Skeletal muscle cell (primary cell): Measurements from ENCODE around the gene PSMB8.
"Not testable (repeated sequence)": the region's sequence is repeated elsewhere in the genome, so short reads cannot be mapped to it uniquely, and the experiment has no call there.

Source experiments
- DNase-seq: peaks from one replicate; pipeline ENCODE4 v3.0.0-alpha.2; 2010; ENCODE audit warnings: low read depth
- H3K4me3 ChIP-seq: 2 replicates; pipeline ENCODE4 v1.5.1; 2011; ENCODE audit warnings: low read depth, mild to moderate bottlenecking, control low read depth, low read length, moderate library complexity

PSMB8 gene

DNA sequence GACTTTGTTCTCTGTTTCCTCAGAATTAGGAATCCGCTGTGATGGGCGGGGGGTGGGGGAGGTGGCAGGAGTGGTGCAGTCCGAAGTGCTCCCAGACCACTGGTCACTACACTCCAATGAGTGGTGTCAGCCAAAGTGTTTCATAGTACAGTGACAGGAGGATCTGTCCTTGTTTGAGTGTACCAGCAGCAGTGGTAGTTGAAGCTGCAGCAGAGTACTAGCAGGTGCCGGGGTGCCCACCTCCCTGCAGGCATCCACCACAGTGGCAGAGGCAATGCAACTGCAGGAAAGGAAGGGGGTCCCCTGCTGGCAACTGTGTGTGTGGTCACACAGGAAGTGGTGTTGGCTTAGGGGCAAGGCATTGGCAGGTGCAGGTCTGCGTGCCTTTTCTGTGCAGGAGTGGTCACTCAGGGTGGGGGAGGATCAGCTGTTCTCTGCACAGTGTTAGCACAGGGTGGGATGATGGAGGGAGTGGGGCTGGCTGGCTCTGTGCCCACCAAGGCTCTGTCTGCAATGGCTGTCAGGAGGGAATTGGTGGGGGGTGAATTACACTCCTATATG lies 36.7 kb downstream of the PSMB8 start:
- no peak for DNase-seq
- H3K4me3 ChIP-seq: no peak overlapping the region

DNA sequence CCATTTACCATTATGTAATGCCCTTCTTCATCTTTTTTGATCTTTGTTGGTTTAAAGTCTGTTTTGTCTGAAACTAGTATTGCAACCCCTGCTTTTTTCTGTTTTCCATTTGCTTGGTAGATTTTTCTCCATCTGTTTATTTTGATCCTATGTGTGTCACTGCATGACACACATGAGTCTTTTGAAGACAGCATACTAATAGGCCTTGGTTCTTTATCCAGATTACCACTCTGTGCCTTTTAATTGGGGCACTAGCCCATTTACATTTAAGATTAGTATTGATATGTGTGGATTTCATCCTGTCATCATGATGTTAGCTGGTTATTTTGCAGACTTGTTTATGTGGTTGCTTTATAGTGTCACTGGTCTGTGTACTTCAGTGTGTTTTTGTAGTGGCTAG lies 38.4 kb downstream of the PSMB8 start:
- DNase-seq, H3K4me3 ChIP-seq: not testable (repeated sequence)

GRCh38 chr6:32803416-32803815 lies 40.4 kb downstream of the PSMB8 start:
- H3K4me3 ChIP-seq: no peak overlapping the region
- DNase-seq: no peak

- no peak overlapping the region for H3K4me3 ChIP-seq
- DNase-seq: no peak
Observed at GRCh38 chr6:32799740-32800139, 44.1 kb downstream of the PSMB8 start.

GRCh38 chr6:32799168-32799567 lies 44.7 kb downstream of the PSMB8 start:
- H3K4me3 ChIP-seq: no peak overlapping the region
- no peak for DNase-seq

DNA sequence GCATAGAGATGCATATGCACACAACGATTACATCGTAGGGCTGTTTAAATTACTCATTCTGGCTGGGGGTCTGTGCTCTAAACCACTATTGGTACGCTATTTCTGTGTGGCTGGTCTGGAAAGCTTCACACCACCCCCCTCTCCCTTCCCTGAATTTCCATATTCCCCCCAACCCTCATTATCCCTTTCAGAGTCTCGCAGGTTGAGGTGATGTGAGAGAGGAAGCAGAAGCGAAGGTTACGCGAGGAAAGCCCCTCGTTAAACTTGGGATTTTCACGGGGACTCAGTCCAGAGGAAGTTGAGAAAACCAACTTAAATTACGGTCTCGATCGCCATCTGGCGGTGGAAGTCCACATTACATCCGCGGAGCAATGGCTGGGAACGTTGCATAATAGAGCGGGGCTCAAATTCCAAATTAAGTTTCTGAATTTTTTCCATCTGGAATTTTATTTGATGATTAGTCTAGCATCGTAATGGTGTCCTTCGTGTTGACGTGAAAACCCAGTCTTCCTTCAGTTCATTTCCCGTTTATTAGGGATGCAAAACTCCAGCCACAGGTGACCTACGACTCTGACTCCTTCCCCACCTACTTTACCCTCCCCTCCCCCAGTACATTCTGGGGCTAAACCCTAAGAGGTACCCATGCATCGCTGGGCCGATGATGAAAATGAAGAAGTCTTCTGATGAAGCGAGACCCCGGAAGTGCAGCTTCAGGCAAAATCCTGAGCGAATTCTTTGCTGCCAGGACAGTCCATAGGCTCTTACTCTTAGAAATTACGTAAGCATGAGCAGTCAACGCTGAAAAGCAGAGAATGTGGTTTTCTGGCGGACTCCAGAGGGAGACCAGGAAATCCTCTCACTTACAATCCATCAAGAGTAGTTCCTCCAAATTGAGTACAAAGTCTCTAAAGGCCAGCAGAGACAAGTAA lies 46.7 kb downstream of the PSMB8 start:
- peak overlapping the region; percentile 40 for H3K4me3 ChIP-seq
- DNase-seq: no peak

- no peak overlapping the region for H3K4me3 ChIP-seq
- no peak for DNase-seq
Observed at GRCh38 chr6:32794510-32794909, 49.3 kb downstream of the PSMB8 start.

DNA sequence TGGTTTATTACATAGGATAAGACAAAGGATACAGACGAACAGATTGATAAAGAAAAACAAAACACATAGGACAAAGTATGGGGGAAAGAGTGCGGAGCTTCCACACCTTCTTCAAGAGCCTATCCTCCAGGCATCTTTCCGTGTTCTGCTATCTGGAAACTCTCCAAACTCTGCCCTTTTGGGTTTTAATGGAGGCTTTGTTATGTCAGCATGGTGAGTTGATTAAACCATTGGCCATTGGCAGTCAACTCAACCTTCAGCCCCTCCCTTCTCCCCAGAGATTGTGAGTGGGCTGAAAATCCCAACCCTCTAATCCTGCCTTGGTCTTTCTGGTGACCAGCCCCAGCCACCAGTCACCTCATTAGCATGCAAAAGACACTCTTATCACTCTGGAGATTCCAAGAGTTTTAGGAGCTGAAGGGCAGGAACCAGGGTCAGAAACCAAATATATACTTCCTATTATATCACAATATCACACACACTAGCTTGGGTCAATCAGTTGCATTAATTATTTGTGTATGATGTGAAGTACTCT lies 50.9 kb downstream of the PSMB8 start:
- no peak overlapping the region for H3K4me3 ChIP-seq
- DNase-seq: no peak
